RCC 7860 (cell line): Measurements from ENCODE around the gene KRTAP22-1.

ENCODE experiments used
- DNase-seq: peaks from one replicate; pipeline ENCODE4 v3.0.0-alpha.2; 2015; ENCODE audit warnings: low spot score
- FAIRE-seq: peaks from 2 replicates; lab custom pipeline; 2012; peaks lifted over from hg19 to GRCh38; lab: Jason Lieb, UNC

The KRTAP22-1 gene

DNA sequence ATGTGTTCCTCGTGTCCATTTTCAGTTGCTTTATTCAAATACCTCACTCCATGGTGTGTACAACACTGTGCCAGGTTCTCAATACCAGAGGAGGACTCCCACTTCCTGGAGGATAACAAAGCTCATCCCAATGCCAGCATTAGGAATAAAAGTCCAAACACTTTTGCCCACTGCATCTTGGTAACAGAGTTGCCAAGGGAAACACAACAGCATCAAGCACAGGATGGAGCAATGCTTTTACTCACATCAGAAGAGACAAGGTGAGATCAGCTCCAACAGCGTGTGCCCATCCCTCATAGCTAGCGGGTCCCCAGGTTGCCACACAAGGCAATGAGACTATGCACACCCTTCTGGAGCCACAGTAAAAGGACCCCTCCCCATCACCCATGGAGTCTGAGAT, 22.5 kb downstream of the KRTAP22-1 start:
- DNase-seq (no peak), FAIRE-seq (no peak)

GRCh38 chr21:30625449-30626165, 24.7 kb downstream of the KRTAP22-1 start:
- FAIRE-seq = no peak
- no peak for DNase-seq

GRCh38 chr21:30628109-30628508, 27.2 kb downstream of the KRTAP22-1 start:
- FAIRE-seq = no peak
- DNase-seq = no peak

DNA sequence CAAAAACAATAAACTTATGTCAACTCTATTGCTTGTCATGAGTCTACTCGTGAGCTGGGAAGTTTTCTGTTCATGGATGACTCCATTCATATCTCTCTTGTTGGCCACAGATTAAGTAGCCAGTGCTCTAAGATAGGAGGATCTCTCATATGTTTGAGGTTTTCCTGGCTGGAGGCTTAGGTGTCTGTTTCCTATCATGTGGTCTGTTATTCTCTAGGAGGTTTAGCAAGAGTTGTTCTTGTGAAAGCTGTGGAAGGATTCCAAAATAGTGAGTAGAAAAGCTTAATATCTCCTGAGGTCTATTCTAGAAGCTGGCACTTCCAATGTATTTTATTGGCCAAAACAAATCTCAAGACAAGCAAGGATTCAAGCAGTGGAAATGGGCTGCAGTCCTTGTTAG, 28.3 kb downstream of the KRTAP22-1 start:
- DNase-seq (no peak), FAIRE-seq (no peak)

GRCh38 chr21:30634906-30635305, 34.0 kb downstream of the KRTAP22-1 start, which contains the start of gene KRTAP20-2:
Gene KRTAP20-2, plus strand, starts transcription at chr21:30635206. Its CDS starts 58 bp downstream, at chr21:30635264.
- FAIRE-seq (no peak), DNase-seq (no peak)

DNA sequence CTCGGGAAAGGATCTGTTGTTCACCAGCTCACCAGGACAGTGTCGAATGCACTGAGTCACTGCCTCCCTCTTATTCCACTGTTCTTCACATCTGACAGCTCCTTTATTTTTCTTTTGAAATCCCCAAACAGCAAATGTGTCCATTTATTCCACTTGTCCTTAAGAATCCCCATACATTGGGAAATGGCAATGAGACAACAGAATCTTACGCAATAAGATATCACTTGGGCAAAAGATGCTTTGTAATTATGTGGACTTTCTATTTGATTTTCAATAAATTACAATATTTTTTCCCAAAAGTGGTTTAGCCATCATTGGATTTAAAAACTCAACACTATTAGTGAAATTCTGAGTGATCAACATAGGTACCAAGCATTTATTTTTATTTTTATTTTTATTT, 37.8 kb downstream of the KRTAP22-1 start:
- DNase-seq (no peak), FAIRE-seq (no peak)

DNA sequence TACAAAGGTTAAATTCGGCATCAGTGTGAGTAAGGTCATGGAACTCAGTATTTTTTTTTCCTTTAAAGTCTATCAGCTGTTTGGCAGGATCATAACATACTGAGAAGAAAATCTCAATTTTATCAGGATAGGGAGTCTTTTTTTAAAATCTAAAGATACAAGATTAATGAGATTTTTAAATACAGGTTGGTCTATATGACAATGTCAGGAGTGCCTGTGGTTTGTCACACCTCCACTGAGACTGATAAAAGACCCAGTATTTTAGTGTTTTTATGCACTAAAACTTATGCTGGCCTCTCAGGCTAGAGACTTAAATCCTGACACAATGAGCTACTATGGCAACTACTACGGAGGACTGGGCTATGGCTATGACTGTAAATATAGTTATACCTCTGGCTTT, 41.7 kb downstream of the KRTAP22-1 start, which contains the start of gene KRTAP20-3:
TSS of gene KRTAP20-3 (plus strand) at position 301 of the 400 bp plus-strand sequence.
- DNase-seq = no peak

DNA sequence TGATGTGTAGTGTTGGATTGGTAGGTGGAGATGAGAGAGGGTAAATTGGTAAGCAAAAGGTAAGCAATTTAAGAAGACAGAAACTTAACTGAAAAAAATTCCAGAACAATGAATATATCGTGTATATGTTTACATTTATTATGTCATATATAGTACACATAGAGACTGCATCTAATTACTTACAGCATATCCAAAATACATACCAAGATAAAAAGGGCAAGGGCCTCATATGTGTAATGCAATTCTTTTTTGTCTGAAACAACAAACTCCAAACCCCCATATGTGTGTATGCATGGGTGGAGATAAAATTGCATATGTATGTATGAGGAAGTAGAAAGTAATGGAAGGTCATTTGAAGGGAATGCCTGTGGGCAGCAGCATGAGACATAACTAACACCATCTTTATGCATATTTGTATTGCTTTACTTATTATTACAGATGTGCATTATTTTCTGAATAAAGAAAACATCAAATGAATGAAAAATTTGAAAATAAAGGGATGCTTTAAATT, 46.1 kb downstream of the KRTAP22-1 start:
- FAIRE-seq (no peak), DNase-seq (no peak)

More for the DNA sequence above, 41.7 kb downstream of the KRTAP22-1 start, which contains the start of gene KRTAP20-3:
- FAIRE-seq = no peak
